Suppressor macrophage treated with lipopolysaccharide for 4 hours (primary cell): ENCODE measurements around the gene UBXN7.
"Not testable (repeated sequence)": the region's sequence is repeated elsewhere in the genome, so short reads cannot be mapped to it uniquely, and the experiment has no call there.

Source experiments
- DNase-seq: peaks from one replicate; pipeline ENCODE4 v3.0.0-alpha.2; 2020

UBXN7 gene

GRCh38 chr3:196315821-196316220 is 116.4 kb downstream of the UBXN7 start:
- DNase-seq: no peak

DNA sequence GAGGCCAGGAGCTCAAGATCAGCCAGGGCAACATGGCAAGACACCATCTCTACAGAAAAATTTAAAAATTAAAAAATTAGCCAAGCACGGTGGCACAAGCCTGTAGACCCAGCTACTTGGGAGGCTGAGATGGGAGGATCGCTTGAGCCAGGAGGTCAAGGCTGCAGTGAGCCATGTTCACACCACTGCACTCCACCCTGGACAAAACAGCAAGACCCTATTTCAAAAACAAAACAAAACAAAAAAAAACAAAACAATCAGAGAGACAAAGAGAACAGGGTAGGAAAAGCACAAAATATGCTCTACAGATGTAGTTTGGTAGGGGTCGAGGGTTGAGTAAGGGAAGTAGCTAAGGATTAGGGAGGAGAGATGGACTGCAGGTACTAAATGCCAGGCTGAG is 117.6 kb downstream of the UBXN7 start:
- no peak for DNase-seq

GRCh38 chr3:196314086-196314485 is 118.1 kb downstream of the UBXN7 start:
- DNase-seq: not testable (repeated sequence)

GRCh38 chr3:196302960-196303359 is 129.3 kb downstream of the UBXN7 start:
- DNase-seq: not testable (repeated sequence)

DNA sequence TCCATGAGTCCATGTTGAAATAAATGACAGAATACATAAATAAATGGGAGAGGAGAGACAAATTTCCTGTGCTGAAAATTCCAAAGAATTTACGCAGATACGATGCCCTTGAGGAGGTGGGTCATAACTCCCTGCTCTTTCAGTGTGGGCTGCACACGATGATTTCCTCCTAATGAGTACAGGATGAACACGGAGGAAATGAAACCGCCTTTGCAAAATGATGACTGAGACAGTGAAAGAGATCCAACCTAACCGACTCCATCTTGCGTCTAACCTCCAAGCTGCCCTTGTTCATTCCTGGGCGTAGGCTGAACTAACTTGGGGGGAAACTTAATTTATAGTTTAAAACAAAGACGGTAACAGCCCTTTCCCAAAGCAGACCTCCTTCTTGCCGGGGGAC is 129.7 kb downstream of the UBXN7 start:
- not testable (repeated sequence) for DNase-seq

DNA sequence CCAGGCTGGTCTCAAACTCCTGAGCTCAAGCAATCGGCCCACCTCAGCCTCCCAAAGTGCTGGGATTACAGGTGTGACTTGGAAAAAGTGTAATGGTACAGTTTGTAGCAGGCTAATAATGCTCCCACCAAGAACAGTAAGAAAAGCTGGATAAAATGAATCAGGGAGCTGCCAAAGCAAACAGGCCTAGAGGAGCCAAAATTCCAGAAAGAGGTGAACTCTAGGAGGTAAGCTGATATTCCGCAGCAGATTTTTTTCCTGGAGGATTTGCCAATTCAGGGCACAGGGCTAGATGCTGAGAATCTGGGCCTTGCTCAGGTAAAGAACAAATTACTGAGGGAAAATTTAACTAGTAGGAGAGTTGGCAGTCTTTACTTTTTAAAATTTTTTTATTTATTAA is 133.7 kb downstream of the UBXN7 start:
- DNase-seq: no peak
